IMR-90 (cell line): ENCODE results near the gene GRAMD2A. TPM values are rescaled to one million over a fixed set of nuclear protein-coding genes. Genes with fewer than 3 reads are reported as not detected.

Experiments
- ATAC-seq: fragments of 200-7000 bp; cut with Tn5 transposase; 2 replicates; pipeline ENCODE4 v1.9.1; 2020; ENCODE audit warnings: low read depth, mild to moderate bottlenecking, moderate library complexity
- BruUV-seq: library from RNA; stranded (reverse); fragments of 400-500 nt; replicated peaks from 2 replicates; lab custom pipeline; 2021; lab: Mats Ljungman, UMichigan
- CTCF ChIA-PET: fragments of 300-600 bp; formaldehyde crosslinking; extraction: SDS; loops from one replicate; lab custom pipeline; 2021; ENCODE audit warnings: antibody characterized with exemption; lab: Yijun Ruan, JAX
- POLR2A ChIA-PET: fragments of 300-600 bp; sonication (Branson Sonifier 250); formaldehyde crosslinking; loops from one replicate; lab custom pipeline; 2022; ENCODE audit warnings: antibody characterized with exemption; ENCODE audit not compliant: unreplicated experiment; lab: Charles Lee
- DNase-seq: peaks from one replicate; pipeline ENCODE4 v3.0.0; 2013
- H2AFZ ChIP-seq: replicated peaks from 2 replicates; pipeline ENCODE3; 2013; ENCODE audit warnings: low read length, mild to moderate bottlenecking; ENCODE audit not compliant: poor library complexity
- H2AK5ac ChIP-seq: 2 replicates; pipeline ENCODE4 v1.6.1; 2013; ENCODE audit warnings: low read depth, low read length, inconsistent platforms
- H2AK9ac ChIP-seq: replicated peaks from 2 replicates; pipeline ENCODE3; 2013; ENCODE audit warnings: mild to moderate bottlenecking, low read depth, low read length, moderate library complexity; ENCODE audit not compliant: poor library complexity
- H2BK120ac ChIP-seq: 2 replicates; pipeline ENCODE4 v1.6.1; 2013; ENCODE audit warnings: low read depth, low read length, inconsistent platforms
- H2BK15ac ChIP-seq: 3 replicates; pipeline ENCODE4 v1.6.1; 2013; ENCODE audit warnings: low read depth, low read length, inconsistent platforms
- H2BK20ac ChIP-seq: 2 replicates; pipeline ENCODE4 v1.6.1; 2013; ENCODE audit warnings: low read depth, mild to moderate bottlenecking, inconsistent platforms, low read length, moderate library complexity
- H2BK5ac ChIP-seq: 2 replicates; pipeline ENCODE4 v1.6.1; 2013; ENCODE audit warnings: mild to moderate bottlenecking, low read depth, low read length, inconsistent platforms; ENCODE audit not compliant: poor library complexity, severe bottlenecking
- H3K14ac ChIP-seq: replicated peaks from 2 replicates; pipeline ENCODE4 v1.6.1; 2013; ENCODE audit warnings: low read depth, low read length, inconsistent platforms
- H3K18ac ChIP-seq: 2 replicates; pipeline ENCODE4 v1.6.1; 2013; ENCODE audit warnings: low read depth, low read length, control low read depth
- H3K23ac ChIP-seq: 2 replicates; pipeline ENCODE4 v1.6.1; 2013; ENCODE audit warnings: low read depth, low read length, inconsistent platforms
- H3K27ac ChIP-seq: 2 replicates; pipeline ENCODE4 v1.5.1; 2013; ENCODE audit warnings: mild to moderate bottlenecking, control low read depth, low read length; ENCODE audit not compliant: insufficient read depth
- H3K27me3 ChIP-seq: 2 replicates; pipeline ENCODE4 v1.6.1; 2013; ENCODE audit warnings: low read length; ENCODE audit not compliant: control insufficient read depth, insufficient read depth
- H3K36me3 ChIP-seq: 2 replicates; pipeline ENCODE4 v1.6.1; 2013; ENCODE audit warnings: low read length, mixed read lengths; ENCODE audit not compliant: control insufficient read depth, insufficient read depth
- H3K4ac ChIP-seq: 2 replicates; pipeline ENCODE4 v1.6.1; 2013; ENCODE audit warnings: low read depth, low read length, inconsistent platforms
- H3K4me1 ChIP-seq: 2 replicates; pipeline ENCODE4 v1.6.1; 2013; ENCODE audit warnings: low read length, mixed read lengths; ENCODE audit not compliant: control insufficient read depth, insufficient read depth
- H3K4me2 ChIP-seq: 2 replicates; pipeline ENCODE4 v1.6.1; 2013; ENCODE audit warnings: low read depth, mild to moderate bottlenecking, control low read depth, low read length, moderate library complexity
- H3K4me3 ChIP-seq: 2 replicates; pipeline ENCODE4 v1.5.1; 2013; ENCODE audit warnings: low read depth, mild to moderate bottlenecking, control low read depth, low read length, moderate library complexity; ENCODE audit not compliant: insufficient read depth
- H3K56ac ChIP-seq: 2 replicates; pipeline ENCODE4 v1.6.1; 2013; ENCODE audit warnings: low read length, inconsistent platforms; ENCODE audit not compliant: insufficient read depth; ENCODE audit errors: extremely low read depth
- H3K79me1 ChIP-seq, 2 experiments: 2 replicates each; pipeline ENCODE4 v1.6.1; 2013; ENCODE audit warnings: low read length in 2 of 2, inconsistent platforms in 1 of 2, low read depth in 1 of 2
- H3K9ac ChIP-seq: 2 replicates; pipeline ENCODE4 v1.6.1; 2013; ENCODE audit warnings: low read depth, low read length, control low read depth
- H3K9me1 ChIP-seq: 2 replicates; pipeline ENCODE4 v1.6.1; 2013; ENCODE audit warnings: low read length, inconsistent platforms; ENCODE audit not compliant: insufficient read depth
- H3K9me3 ChIP-seq: 2 replicates; pipeline ENCODE4 v1.6.1; 2013; ENCODE audit warnings: low read length; ENCODE audit not compliant: control insufficient read depth, insufficient read depth
- H4K20me1 ChIP-seq: 2 replicates; pipeline ENCODE4 v1.6.1; 2013; ENCODE audit warnings: low read length, inconsistent platforms; ENCODE audit not compliant: insufficient read depth
- H4K5ac ChIP-seq: 2 replicates; pipeline ENCODE4 v1.6.1; 2013; ENCODE audit warnings: mild to moderate bottlenecking, low read depth, low read length, control low read depth
- H4K8ac ChIP-seq, 2 experiments: 2 replicates each; pipeline ENCODE4 v1.6.1; 2013; ENCODE audit warnings: low read depth in 2 of 2, low read length in 2 of 2, control low read depth in 1 of 2, inconsistent platforms in 1 of 2
- H4K91ac ChIP-seq: 2 replicates; pipeline ENCODE4 v1.6.1; 2013; ENCODE audit warnings: low read depth, low read length, inconsistent platforms; ENCODE audit not compliant: insufficient read depth
- BHLHE40 ChIP-seq: fragments of 150-350 bp; IDR thresholded peaks from 2 replicates; pipeline ENCODE4 v1.6.1; 2016; ENCODE audit warnings: mild to moderate bottlenecking, low read depth, low read length
- CEBPB ChIP-seq: IDR thresholded peaks from 2 replicates; pipeline ENCODE4 v1.6.1; 2012; ENCODE audit warnings: low read depth, low read length, improper control_type of control experiment
- CHD1 ChIP-seq: IDR thresholded peaks from 2 replicates; pipeline ENCODE4 v1.6.1; 2012; ENCODE audit warnings: low read depth, low read length, improper control_type of control experiment
- FOS ChIP-seq: fragments of 150-350 bp; IDR thresholded peaks from 2 replicates; pipeline ENCODE4 v1.6.1; 2016; ENCODE audit warnings: low read depth, low read length
- MAFK ChIP-seq: IDR thresholded peaks from 2 replicates; pipeline ENCODE4 v1.6.1; 2012; ENCODE audit warnings: low read depth, low read length, improper control_type of control experiment
- MAZ ChIP-seq: IDR thresholded peaks from 2 replicates; pipeline ENCODE4 v1.6.1; 2012; ENCODE audit warnings: low read depth, mild to moderate bottlenecking, low read length, improper control_type of control experiment, moderate library complexity, borderline replicate concordance
- MXI1 ChIP-seq: IDR thresholded peaks from 2 replicates; pipeline ENCODE4 v1.6.1; 2012; ENCODE audit warnings: low read depth, mild to moderate bottlenecking, low read length, moderate library complexity, borderline replicate concordance
- NFE2L2 ChIP-seq: fragments of 150-350 bp; IDR thresholded peaks from 2 replicates; pipeline ENCODE4 v1.6.1; 2016; ENCODE audit warnings: low read depth, mild to moderate bottlenecking, low read length
- POLR2A ChIP-seq: IDR thresholded peaks from 2 replicates; pipeline ENCODE4 v1.6.1; 2012; ENCODE audit warnings: mild to moderate bottlenecking, low read depth, low read length
- RAD21 ChIP-seq: IDR thresholded peaks from 2 replicates; pipeline ENCODE4 v1.6.1; 2012; ENCODE audit warnings: low read length, improper control_type of control experiment
- RCOR1 ChIP-seq: IDR thresholded peaks from 2 replicates; pipeline ENCODE4 v1.6.1; 2012; ENCODE audit warnings: mild to moderate bottlenecking, low read length, improper control_type of control experiment; ENCODE audit not compliant: insufficient replicate concordance
- RFX5 ChIP-seq: IDR thresholded peaks from 2 replicates; pipeline ENCODE4 v1.8.0; 2012; ENCODE audit warnings: low read depth, mild to moderate bottlenecking, low read length, moderate library complexity
- SMC3 ChIP-seq: fragments of 150-350 bp; IDR thresholded peaks from 2 replicates; pipeline ENCODE4 v1.6.1; 2016; ENCODE audit warnings: low read depth, mild to moderate bottlenecking, antibody characterized with exemption, low read length, moderate library complexity
- WGBS, 2 experiments: methylation state at CpG; one replicate each; pipeline versions ENCODE4 v1.1.5 to v1.1.7; 2013; ENCODE audit warnings: missing lambda C conversion rate in 2 of 2; ENCODE audit not compliant: insufficient read length in 1 of 2; ENCODE audit errors: extremely low coverage in 2 of 2; 5-methylcytosine and 5-hydroxymethylcytosine counted together
- dilution Hi-C: fragments of 300-500 bp; cut with HindIII; formaldehyde crosslinking; loops from one replicate; pipeline ENCODE4 v1.14.3; 2018; ENCODE audit warnings: low sequenced_read_pairs; ENCODE audit not compliant: unreplicated experiment
- in situ Hi-C: fragments of 300-500 bp; cut with MboI; formaldehyde crosslinking; loops from 3 replicates; pipeline ENCODE4 v1.14.3; 2019; ENCODE audit warnings: low sequenced_read_pairs, inconsistent platforms, mixed read lengths
- intact Hi-C: fragments of 100-400 bp; cut with micrococcal nuclease; formaldehyde crosslinking; loops from 2 replicates; pipeline ENCODE4 v1.10.0; 2022
- polyA plus RNA-seq, 3 experiments: library from polyadenylated mRNA; depleted of rRNA; stranded (reverse); fragments of >200 nt; gene quantifications; 2 replicates each; pipeline ENCODE4 v1.2.3, GENCODE V29; 2012; ENCODE audit warnings: low replicate concordance in 1 of 3
- total RNA-seq: library from RNA; depleted of rRNA; stranded (reverse); fragments of >200 nt; gene quantifications from 2 replicates; pipeline ENCODE4 v1.2.3, GENCODE V29; 2012
- TF ChIP-seq, protein P1 (sequence below): conservative IDR thresholded peaks from 2 replicates; pipeline ENCODE4 v1.5.1; 2012; ENCODE audit warnings: mild to moderate bottlenecking, low read depth, low read length, improper control_type of control experiment
- TF ChIP-seq, protein P2 (sequence below): fragments of 150-350 bp; IDR thresholded peaks from 2 replicates; pipeline ENCODE4 v1.6.1; 2017; ENCODE audit warnings: mild to moderate bottlenecking, antibody characterized with exemption, low read length, low read depth

GRAMD2A gene
- total and polyA plus RNA-seq, 2 of the 4 experiments (the other 2 are of a cell fraction), result 0.14 to 0.18 TPM

DNA sequence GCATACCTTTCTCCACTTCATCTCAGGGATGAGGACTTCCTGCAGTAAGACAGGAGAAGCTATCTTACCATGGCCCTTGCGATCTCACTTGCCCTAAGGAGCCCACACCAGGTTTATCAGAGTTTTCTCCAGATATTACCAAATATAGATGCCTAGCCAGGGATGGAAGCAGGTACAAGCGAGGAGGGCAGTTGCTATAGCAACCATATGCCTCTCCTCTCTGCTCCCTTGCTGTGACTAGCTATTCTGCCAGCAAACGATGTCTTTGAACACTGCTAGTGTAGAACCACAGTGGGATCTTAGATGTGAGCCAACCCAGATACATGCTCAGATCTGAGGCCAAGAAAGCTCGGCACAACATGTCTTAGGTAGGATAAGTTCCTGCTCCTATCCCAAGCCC lies 33.9 kb downstream of the GRAMD2A start:
- in situ Hi-C loops, result no loop called here

More for the DNA sequence above, 33.9 kb downstream of the GRAMD2A start:
- DNase-seq, result no peak
- H3K4ac ChIP-seq, result no peak overlapping the region
- intact Hi-C loops, result no loop called here
- H3K9me3 ChIP-seq, result no peaks in the 10 kb centered on the region
- ChIA-PET CTCF (no interaction called here), POLR2A (no interaction called here)
- no peak overlapping the region for H3K9ac ChIP-seq
- H3K79me1 ChIP-seq, result no peaks in the 10 kb centered on the region
- no TSS peak for BruUV-seq
- TF ChIP-seq NFE2L2 (no peak), MXI1 (no peak), CHD1 (no peak), FOS (no peak), BHLHE40 (no peak), CEBPB (no peak), SMC3 (no peak), RFX5 (no peak), MAFK (no peak), POLR2A (no peak), MAZ (no peak), RAD21 (no peak), RCOR1 (no peak)
- TF ChIP-seq, protein P1, sequence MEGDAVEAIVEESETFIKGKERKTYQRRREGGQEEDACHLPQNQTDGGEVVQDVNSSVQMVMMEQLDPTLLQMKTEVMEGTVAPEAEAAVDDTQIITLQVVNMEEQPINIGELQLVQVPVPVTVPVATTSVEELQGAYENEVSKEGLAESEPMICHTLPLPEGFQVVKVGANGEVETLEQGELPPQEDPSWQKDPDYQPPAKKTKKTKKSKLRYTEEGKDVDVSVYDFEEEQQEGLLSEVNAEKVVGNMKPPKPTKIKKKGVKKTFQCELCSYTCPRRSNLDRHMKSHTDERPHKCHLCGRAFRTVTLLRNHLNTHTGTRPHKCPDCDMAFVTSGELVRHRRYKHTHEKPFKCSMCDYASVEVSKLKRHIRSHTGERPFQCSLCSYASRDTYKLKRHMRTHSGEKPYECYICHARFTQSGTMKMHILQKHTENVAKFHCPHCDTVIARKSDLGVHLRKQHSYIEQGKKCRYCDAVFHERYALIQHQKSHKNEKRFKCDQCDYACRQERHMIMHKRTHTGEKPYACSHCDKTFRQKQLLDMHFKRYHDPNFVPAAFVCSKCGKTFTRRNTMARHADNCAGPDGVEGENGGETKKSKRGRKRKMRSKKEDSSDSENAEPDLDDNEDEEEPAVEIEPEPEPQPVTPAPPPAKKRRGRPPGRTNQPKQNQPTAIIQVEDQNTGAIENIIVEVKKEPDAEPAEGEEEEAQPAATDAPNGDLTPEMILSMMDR, result no peak
- TF ChIP-seq, protein P2, sequence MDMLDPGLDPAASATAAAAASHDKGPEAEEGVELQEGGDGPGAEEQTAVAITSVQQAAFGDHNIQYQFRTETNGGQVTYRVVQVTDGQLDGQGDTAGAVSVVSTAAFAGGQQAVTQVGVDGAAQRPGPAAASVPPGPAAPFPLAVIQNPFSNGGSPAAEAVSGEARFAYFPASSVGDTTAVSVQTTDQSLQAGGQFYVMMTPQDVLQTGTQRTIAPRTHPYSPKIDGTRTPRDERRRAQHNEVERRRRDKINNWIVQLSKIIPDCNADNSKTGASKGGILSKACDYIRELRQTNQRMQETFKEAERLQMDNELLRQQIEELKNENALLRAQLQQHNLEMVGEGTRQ, result no peak
- H4K20me1 ChIP-seq, result no peaks in the 10 kb centered on the region
- H2BK5ac ChIP-seq, result no peak overlapping the region
- H3K23ac ChIP-seq, result no peak overlapping the region
- H3K9me1 ChIP-seq, result no peaks in the 10 kb centered on the region; the same call in 1 of the 2 replicates
- H2BK20ac ChIP-seq, result no peak overlapping the region
- no peaks in the 10 kb centered on the region for H3K36me3 ChIP-seq
- no peak overlapping the region for H4K8ac ChIP-seq
- no peak overlapping the region for H3K14ac ChIP-seq
- no peak overlapping the region for H3K27ac ChIP-seq
- no peak overlapping the region for H2AK9ac ChIP-seq
- H2BK15ac ChIP-seq, result no peak overlapping the region
- no peak overlapping the region for H2BK120ac ChIP-seq
- no peak overlapping the region for H3K4me3 ChIP-seq
- no peak for ATAC-seq
- H3K4me1 ChIP-seq, result peaks cover 8% of the 10 kb centered on the region
- peaks cover 48% of the 10 kb centered on the region for H3K27me3 ChIP-seq
- H4K91ac ChIP-seq, result no peak overlapping the region
- H4K5ac ChIP-seq, result no peak overlapping the region
- no peak overlapping the region for H2AK5ac ChIP-seq
- H3K18ac ChIP-seq, result no peak overlapping the region
- 62% methylated on average over 2 of the region's 4 CpGs; no CpG with 5 or more reads in 1 of the 2 experiments for WGBS, 2 experiments
- no peak overlapping the region for H3K56ac ChIP-seq
- dilution Hi-C loops, result no loop called here
- no peak overlapping the region for H3K4me2 ChIP-seq
- no peak overlapping the region for H2AFZ ChIP-seq
